K562 (cell line): ENCODE results near the gene ZNRF3. TPM values are rescaled to one million over a fixed set of nuclear protein-coding genes. Genes with fewer than 3 reads are reported as not detected.

ENCODE experiments used
- ATAC-seq: fragments of 200-7000 bp; cut with Tn5 transposase; 3 replicates; pipeline ENCODE4 v1.9.1; 2020; ENCODE audit warnings: moderate library complexity
- BruUV-seq: library from RNA; stranded (reverse); fragments of 400-500 nt; replicated peaks from 2 replicates; lab custom pipeline; 2021; lab: Mats Ljungman, UMichigan
- CTCF ChIA-PET: fragments of 300-600 bp; formaldehyde crosslinking; extraction: SDS; loops from one replicate; lab custom pipeline; 2021; ENCODE audit warnings: low intra/inter-chr PET ratio; lab: Yijun Ruan, JAX
- POLR2A ChIA-PET: fragments of 300-600, 350-650 bp; sonication (Branson Sonifier 250); formaldehyde crosslinking; extraction: SDS; loops from one replicate; lab custom pipeline; 2021; ENCODE audit warnings: antibody characterized with exemption, inconsistent platforms; lab: Yijun Ruan, JAX
- DNase-seq, 4 experiments: peaks; one replicate each; pipeline versions ENCODE4 v3.0.0 to v3.0.0-alpha.2; 2011 to 2018; ENCODE audit warnings: low spot score in 3 of 4, mixed read lengths in 3 of 4; ENCODE audit errors: extremely low read depth in 1 of 4
- FAIRE-seq: peaks from 2 replicates; lab custom pipeline; 2011; peaks lifted over from hg19 to GRCh38; lab: Jason Lieb, UNC
- H2AFZ ChIP-seq: 2 replicates; pipeline ENCODE4 v1.6.0; 2011; ENCODE audit warnings: low read depth, low read length, control low read depth, inconsistent platforms
- H3K27ac ChIP-seq: fragments of 200-600 bp; 3 replicates; pipeline ENCODE4 v1.8.0; 2011; ENCODE audit warnings: low read depth, mild to moderate bottlenecking, control low read depth, inconsistent platforms, low read length, moderate library complexity, mixed read lengths; ENCODE audit errors: extremely low read depth
- H3K27me3 ChIP-seq, 2 experiments: fragments of 300-600 bp in 1 of 2; 2 replicates in 1 of 2; 3 replicates in 1 of 2; pipeline versions ENCODE4 v1.6.0 to v1.8.0; 2011; ENCODE audit warnings: inconsistent platforms in 2 of 2, low read length in 2 of 2, mild to moderate bottlenecking in 1 of 2, mixed read lengths in 1 of 2, moderate library complexity in 1 of 2; ENCODE audit not compliant: control insufficient read depth in 2 of 2, insufficient read depth in 2 of 2
- H3K36me3 ChIP-seq: fragments of 300-600 bp; 3 replicates; pipeline ENCODE4 v1.8.0; 2011; ENCODE audit warnings: mild to moderate bottlenecking, low read length, inconsistent platforms; ENCODE audit not compliant: control insufficient read depth, insufficient read depth
- H3K4me1 ChIP-seq, 2 experiments: fragments of 200-600 bp in 1 of 2; replicated peaks in 1 of 2; 2 replicates in 1 of 2; 3 replicates in 1 of 2; pipeline versions ENCODE4 v1.5.1 to v1.8.0; 2011; ENCODE audit warnings: inconsistent platforms in 2 of 2, low read length in 2 of 2, mild to moderate bottlenecking in 1 of 2, mixed read lengths in 1 of 2, moderate library complexity in 1 of 2; ENCODE audit not compliant: control insufficient read depth in 2 of 2, insufficient read depth in 2 of 2
- H3K4me2 ChIP-seq: 2 replicates; pipeline ENCODE4 v1.6.1; 2011; ENCODE audit warnings: low read length, control low read depth, inconsistent platforms, mixed read lengths; ENCODE audit not compliant: insufficient read depth
- H3K4me3 ChIP-seq: fragments of 200-600 bp; sonication (generic), shearing (Covaris generic); 2 replicates; pipeline ENCODE4 v1.5.1; 2016; ENCODE audit warnings: control low read depth, inconsistent platforms
- H3K79me2 ChIP-seq: fragments of 200-600 bp; 3 replicates; pipeline ENCODE4 v1.8.0; 2011; ENCODE audit warnings: low read length, inconsistent platforms; ENCODE audit not compliant: control insufficient read depth, insufficient read depth
- H3K9ac ChIP-seq, 2 experiments: 2 replicates each; pipeline versions ENCODE4 v1.6.0 to v1.6.1; 2011; ENCODE audit warnings: low read depth in 2 of 2, low read length in 2 of 2, control low read depth in 1 of 2, inconsistent platforms in 1 of 2, mild to moderate bottlenecking in 1 of 2, mixed read lengths in 1 of 2; ENCODE audit not compliant: insufficient read depth in 1 of 2
- H3K9me1 ChIP-seq: one replicate; pipeline ENCODE4 v1.6.0; 2011; ENCODE audit warnings: inconsistent platforms, mild to moderate bottlenecking, low read length, moderate library complexity; ENCODE audit not compliant: control insufficient read depth, insufficient read depth
- H3K9me3 ChIP-seq: replicated peaks from 2 replicates; pipeline ENCODE4 v1.5.1; 2011; ENCODE audit warnings: low read depth, low read length, inconsistent platforms; ENCODE audit not compliant: control insufficient read depth, insufficient read depth
- H4K20me1 ChIP-seq: replicated peaks from 2 replicates; pipeline ENCODE4 v1.6.1; 2011; ENCODE audit warnings: low read length, inconsistent platforms, mixed read lengths; ENCODE audit not compliant: control insufficient read depth, insufficient read depth
- CC2D1A ChIP-seq: fragments of 450-650 bp; IDR thresholded peaks from 2 replicates; pipeline ENCODE4 v1.6.1; 2017; ENCODE audit warnings: mild to moderate bottlenecking
- CSDE1 ChIP-seq, 2 experiments: fragments of 450-650 bp; IDR thresholded peaks; 2 replicates each; pipeline ENCODE4 v1.6.1; 2016; ENCODE audit warnings: mild to moderate bottlenecking in 1 of 2
- HINFP ChIP-seq: fragments of 450-650 bp; conservative IDR thresholded peaks from 2 replicates; pipeline ENCODE4 v1.6.1; 2016; ENCODE audit warnings: missing genetic modification characterization, low read depth, mild to moderate bottlenecking, control low read depth, missing compliant biosample characterization
- MTA1 ChIP-seq: fragments of 450-650 bp; IDR thresholded peaks from 2 replicates; pipeline ENCODE4 v1.6.1; 2017; ENCODE audit warnings: borderline replicate concordance
- NCOA2 ChIP-seq, 2 experiments: fragments of 450-650 bp; IDR thresholded peaks; 2 replicates each; pipeline ENCODE4 v1.6.1; 2018; ENCODE audit warnings: mild to moderate bottlenecking in 2 of 2, moderate library complexity in 1 of 2; ENCODE audit not compliant: partially characterized antibody in 2 of 2
- POLR2G ChIP-seq: fragments of 200-400 bp; formaldehyde crosslinking; IDR thresholded peaks from 2 replicates; pipeline ENCODE4 v1.6.1; 2017; ENCODE audit warnings: low read depth, mild to moderate bottlenecking, antibody characterized with exemption, low read length, moderate library complexity
- THAP7 ChIP-seq: fragments of 250-450 bp; sonication (Bioruptor Pico); IDR thresholded peaks from 2 replicates; pipeline ENCODE4 v1.5.0; 2021
- ZBTB2 ChIP-seq: fragments of 450-650 bp; IDR thresholded peaks from 2 replicates; pipeline ENCODE4 v1.6.1; 2016; ENCODE audit warnings: antibody characterized with exemption
- ZFP1 ChIP-seq: fragments of 450-650 bp; formaldehyde crosslinking; IDR thresholded peaks from 2 replicates; pipeline ENCODE4 v1.4.0; 2020; ENCODE audit warnings: mild to moderate bottlenecking, mixed read lengths
- ZNF12 ChIP-seq: sonication (generic); formaldehyde crosslinking; IDR thresholded peaks from 2 replicates; pipeline ENCODE4 v1.4.0; 2020; ENCODE audit warnings: mild to moderate bottlenecking, missing genetic modification reagents
- ZNF696 ChIP-seq: fragments of 250-450 bp; sonication (Bioruptor Pico); conservative IDR thresholded peaks from 2 replicates; pipeline ENCODE4 v1.4.0; 2020; ENCODE audit warnings: mild to moderate bottlenecking, moderate library complexity
- WGBS: fragments of 100-300 bp; shearing (Covaris generic); methylation state at CpG from one replicate; pipeline ENCODE4 v1.1.6; 2016; ENCODE audit warnings: low coverage, mixed read lengths; ENCODE audit not compliant: insufficient coverage; ENCODE audit errors: missing lambda C conversion rate; 5-methylcytosine and 5-hydroxymethylcytosine counted together
- in situ Hi-C: fragments of 300-500 bp; cut with MboI; formaldehyde crosslinking; loops from 4 replicates; pipeline ENCODE4 v1.15.0; 2018; ENCODE audit warnings: inconsistent platforms, mixed read lengths
- intact Hi-C: fragments of 100-400 bp; cut with micrococcal nuclease; formaldehyde crosslinking; loops from 2 replicates; pipeline ENCODE4 v1.14.2; 2022
- polyA plus RNA-seq, 8 experiments: library from polyadenylated mRNA; depleted of rRNA in 4 of 8; stranded (reverse) in 5 of 8; unstranded in 3 of 8; fragments of >200 nt; fragmentation: Nextera tagmentation in 2 of 8; fragmentation: Illumina TruSeq in 1 of 8; extraction: Ambion mirVana in 2 of 8; extraction: Trizol in 1 of 8; gene quantifications; 2 replicates each; pipeline versions ENCODE4 v1.2.1 to v1.2.3, GENCODE V29; 2011 to 2014; ENCODE audit warnings: inconsistent platforms in 1 of 8, missing spikeins in 1 of 8
- total RNA-seq, 7 experiments: library from RNA; depleted of rRNA in 6 of 7; stranded (reverse); fragments of >200 nt in 6 of 7; fragmentation: Illumina TruSeq in 2 of 7; extraction: Trizol in 2 of 7; gene quantifications; 2 replicates each; pipeline versions ENCODE4 v1.2.1 to v1.2.3, GENCODE V29; 2011 to 2021; ENCODE audit warnings: low replicate concordance in 1 of 7

The ZNRF3 gene
- total and polyA plus RNA-seq, 9 of the 15 experiments (the other 6 are each of a cell fraction or from before 2014, with no cell fraction given): 0.41 to 5.9 (median 1.7) TPM

- no TSS peak for BruUV-seq
- WGBS: 45% methylated on average over 3 of the region's 3 CpGs
- ChIA-PET CTCF (no interaction called here), POLR2A (interaction anchor here (0.7 to 1.0 kb wide), 2 partner anchors 44 to 166 kb away, joined by 3 read pairs; no protein-coding TSS in a partner anchor)
- Histone ChIP-seq H2AFZ (no peak overlapping the region), H3K9ac (no peak overlapping the region), H3K27me3 (no peaks in the 10 kb centered on the region), H3K4me3 (no peak overlapping the region), H4K20me1 (no peaks in the 10 kb centered on the region), H3K9me1 (no peaks in the 10 kb centered on the region), H3K4me1 (no peaks in the 10 kb centered on the region; a peak in 1 of 5 replicates), H3K27ac (no peak overlapping the region), H3K36me3 (peaks cover 26% of the 10 kb centered on the region; the same call in 2 of the 3 replicates), H3K4me2 (no peak overlapping the region), H3K9me3 (no peaks in the 10 kb centered on the region), H3K79me2 (no peaks in the 10 kb centered on the region)
- DNase-seq: no peak
- no peak for FAIRE-seq
- in situ Hi-C loops: no loop called here
- TF ChIP-seq ZNF12 (peak; percentile 94), CSDE1 (IDR thresholded peaks at IDR 0.05) (no peak)
- no peak for ATAC-seq
- intact Hi-C loops: no loop called here
Measured at GRCh38 chr22:28985581-28986290, 102.4 kb downstream of the ZNRF3 start.

- H3K4me2 ChIP-seq: no peak overlapping the region
- ATAC-seq: no peak
- no peak for DNase-seq
- CTCF ChIA-PET: no interaction called here
- H3K9me3 ChIP-seq: no peaks in the 10 kb centered on the region
- H3K36me3 ChIP-seq: peaks cover 26% of the 10 kb centered on the region; the same call in 2 of the 3 replicates
- no TSS peak for BruUV-seq
- no peak overlapping the region for H2AFZ ChIP-seq
- 69% methylated on average over 3 of the region's 3 CpGs for WGBS
- no peaks in the 10 kb centered on the region for H4K20me1 ChIP-seq
- POLR2A ChIA-PET: no interaction called here
- no peaks in the 10 kb centered on the region for H3K9me1 ChIP-seq
- H3K27me3 ChIP-seq: no peaks in the 10 kb centered on the region
- in situ Hi-C loops: no loop called here
- H3K9ac ChIP-seq: no peak overlapping the region
- H3K27ac ChIP-seq: no peak overlapping the region
- H3K79me2 ChIP-seq: no peaks in the 10 kb centered on the region
- H3K4me3 ChIP-seq: no peak overlapping the region
- H3K4me1 ChIP-seq: no peaks in the 10 kb centered on the region; a peak in 1 of 5 replicates
- intact Hi-C loops: no loop called here
- FAIRE-seq: no peak
- no peak for TF ChIP-seq NCOA2 (IDR thresholded peaks at IDR 0.05; ENCODE audit: partially characterized antibody in 2 of 2)
- no peak for TF ChIP-seq POLR2G
- no peak for TF ChIP-seq ZBTB2
- no peak for TF ChIP-seq CC2D1A
- TF ChIP-seq ZFP1 (CRISPR knock-in tag): no peak
- TF ChIP-seq ZNF696 (CRISPR knock-in tag): no peak
- no peak for TF ChIP-seq THAP7
- TF ChIP-seq MTA1: no peak
- no peak for TF ChIP-seq HINFP (tag)
Measured at GRCh38 chr22:28986366-28986765, 103.0 kb downstream of the ZNRF3 start.
